GM12878 (cell line): Measurements from ENCODE around the gene SLC41A1. TPM values are rescaled to one million over a fixed set of nuclear protein-coding genes. Genes with fewer than 3 reads are reported as not detected.

Source experiments
- ATAC-seq: fragments of 200-7000 bp; cut with Tn5 transposase; 3 replicates; pipeline ENCODE4 v1.9.1; 2020; ENCODE audit warnings: mild to moderate bottlenecking, moderate library complexity
- BruUV-seq: library from RNA; stranded (reverse); fragments of 400-500 nt; replicated peaks from 2 replicates; lab custom pipeline; 2021; lab: Mats Ljungman, UMichigan
- CTCF ChIA-PET: fragments of 300-600 bp; sonication (Branson Sonifier 250); formaldehyde crosslinking; extraction: SDS; loops from one replicate; lab custom pipeline; 2021; ENCODE audit warnings: inconsistent platforms; lab: Yijun Ruan, JAX
- POLR2A ChIA-PET: fragments of 350-600 bp; formaldehyde crosslinking; extraction: SDS; loops from one replicate; lab custom pipeline; 2021; ENCODE audit warnings: inconsistent platforms; lab: Charles Lee
- RAD21 ChIA-PET: fragments of 300-600 bp; sonication (Branson Sonifier 250); formaldehyde crosslinking; loops from one replicate; lab custom pipeline; 2023; ENCODE audit warnings: antibody characterized with exemption; ENCODE audit not compliant: unreplicated experiment; lab: Charles Lee
- SMC1A ChIA-PET: fragments of 300-600 bp; sonication (Branson Sonifier 250); formaldehyde crosslinking; loops from one replicate; lab custom pipeline; 2023; ENCODE audit not compliant: unreplicated experiment, uncharacterized antibody; lab: Charles Lee
- DNase-seq: peaks from one replicate; pipeline ENCODE4 v3.0.0-alpha.2; 2011; ENCODE audit warnings: low read depth, low spot score
- FAIRE-seq: peaks from 3 replicates; lab custom pipeline; 2011; peaks lifted over from hg19 to GRCh38; lab: Jason Lieb, UNC
- H2AFZ ChIP-seq: 2 replicates; pipeline ENCODE4 v1.6.0; 2011; ENCODE audit warnings: low read depth, low read length, control low read depth; ENCODE audit not compliant: control insufficient read depth
- H3K27ac ChIP-seq: 2 replicates; pipeline ENCODE4 v1.5.1; 2011; ENCODE audit warnings: control low read depth; ENCODE audit not compliant: control insufficient read depth, insufficient read depth
- H3K27me3 ChIP-seq, 2 experiments: replicated peaks in 1 of 2; 2 replicates each; pipeline versions ENCODE4 v1.6.0 to v1.6.1; 2011; ENCODE audit warnings: low read length in 1 of 2; ENCODE audit not compliant: control insufficient read depth in 2 of 2, insufficient read depth in 2 of 2
- H3K36me3 ChIP-seq, 2 experiments: 2 replicates each; pipeline ENCODE4 v1.5.1; 2011; ENCODE audit warnings: low read length in 1 of 2; ENCODE audit not compliant: control insufficient read depth in 2 of 2, insufficient read depth in 2 of 2
- H3K4me1 ChIP-seq: 2 replicates; pipeline ENCODE4 v1.6.1; 2011; ENCODE audit warnings: mild to moderate bottlenecking, low read length, moderate library complexity, mixed read lengths; ENCODE audit not compliant: control insufficient read depth, insufficient read depth
- H3K4me2 ChIP-seq: 2 replicates; pipeline ENCODE4 v1.6.0; 2011; ENCODE audit warnings: control low read depth; ENCODE audit not compliant: control insufficient read depth, insufficient read depth
- H3K4me3 ChIP-seq: fragments of 200-600 bp; sonication (generic); 2 replicates; pipeline ENCODE4 v1.5.1; 2016
- H3K79me2 ChIP-seq: 2 replicates; pipeline ENCODE4 v1.6.0; 2011; ENCODE audit warnings: low read length; ENCODE audit not compliant: control insufficient read depth, insufficient read depth
- H3K9ac ChIP-seq: 2 replicates; pipeline ENCODE4 v1.8.0; 2011; ENCODE audit warnings: low read length, control low read depth, mixed read lengths; ENCODE audit not compliant: control insufficient read depth, insufficient read depth
- H3K9me3 ChIP-seq: replicated peaks from 3 replicates; pipeline ENCODE4 v1.5.1; 2011; ENCODE audit warnings: mild to moderate bottlenecking, low read length; ENCODE audit not compliant: control insufficient read depth, insufficient read depth
- H4K20me1 ChIP-seq: 2 replicates; pipeline ENCODE4 v1.6.0; 2011; ENCODE audit not compliant: control insufficient read depth, insufficient read depth
- FOXM1 ChIP-seq: IDR thresholded peaks from 2 replicates; pipeline ENCODE4 v1.6.1; 2012; ENCODE audit warnings: low read depth, mild to moderate bottlenecking, inconsistent platforms, low read length, moderate library complexity
- JUND ChIP-seq: IDR thresholded peaks from 2 replicates; pipeline ENCODE4 v1.6.1; 2012; ENCODE audit warnings: low read depth, mild to moderate bottlenecking, low read length, improper control_type of control experiment, moderate library complexity
- NBN ChIP-seq: fragments of 450-650 bp; IDR thresholded peaks from 2 replicates; pipeline ENCODE4 v1.6.1; 2016
- PAX8 ChIP-seq: fragments of 450-650 bp; IDR thresholded peaks from 2 replicates; pipeline ENCODE4 v1.6.1; 2017; ENCODE audit warnings: mild to moderate bottlenecking, moderate library complexity
- PML ChIP-seq: IDR thresholded peaks from 2 replicates; pipeline ENCODE4 v1.6.1; 2012; ENCODE audit warnings: low read length, inconsistent platforms
- RBBP5 ChIP-seq: fragments of 200-600 bp; sonication (generic); conservative IDR thresholded peaks from 2 replicates; pipeline ENCODE4 v1.6.1; 2016
- RFX5 ChIP-seq: IDR thresholded peaks from 2 replicates; pipeline ENCODE4 v1.6.1; 2011; ENCODE audit warnings: low read depth, low read length, improper control_type of control experiment
- SMARCA5 ChIP-seq: fragments of 450-650 bp; IDR thresholded peaks from 2 replicates; pipeline ENCODE4 v1.6.1; 2017; ENCODE audit warnings: mild to moderate bottlenecking
- SUPT20H ChIP-seq: IDR thresholded peaks from 2 replicates; pipeline ENCODE4 v1.6.1; 2011; ENCODE audit warnings: low read depth, mild to moderate bottlenecking, low read length, moderate library complexity, borderline replicate concordance; ENCODE audit not compliant: control insufficient read depth
- SUZ12 ChIP-seq: fragments of 200-600 bp; sonication (generic); IDR thresholded peaks from one replicate; pipeline ENCODE4 v1.6.1; 2018; ENCODE audit warnings: antibody characterized with exemption, mild to moderate bottlenecking; ENCODE audit not compliant: unreplicated experiment
- ZBED1 ChIP-seq: IDR thresholded peaks from 2 replicates; pipeline ENCODE4 v1.6.1; 2016; ENCODE audit warnings: borderline replicate concordance
- WGBS: methylation state at CpG from one replicate; pipeline ENCODE4 v1.1.6; 2016; ENCODE audit warnings: low lambda C conversion rate; ENCODE audit not compliant: insufficient replicate concordance, insufficient coverage; ENCODE audit errors: missing lambda C conversion rate; 5-methylcytosine and 5-hydroxymethylcytosine counted together
- in situ Hi-C: fragments of 300-500 bp; cut with MboI; formaldehyde crosslinking; loops from 9 replicates; pipeline ENCODE4 v1.14.3; 2018; ENCODE audit warnings: mixed read lengths
- intact Hi-C: fragments of 100-400 bp; cut with micrococcal nuclease; formaldehyde crosslinking; loops from one replicate; pipeline ENCODE4 v1.14.2; 2022; ENCODE audit not compliant: unreplicated experiment
- polyA plus RNA-seq, 11 experiments: library from polyadenylated mRNA; depleted of rRNA in 4 of 11; unstranded in 6 of 11; stranded (reverse) in 5 of 11; fragments of >200 nt; fragmentation: Nextera tagmentation in 4 of 11; fragmentation: Illumina TruSeq in 1 of 11; extraction: Ambion mirVana in 4 of 11; extraction: Trizol in 1 of 11; gene quantifications; 1 replicate in 1 of 11; 2 replicates in 10 of 11; pipeline versions ENCODE4 v1.2.1 to v1.2.3, GENCODE V29; 2011 to 2016; ENCODE audit warnings: inconsistent platforms in 2 of 11, missing spikeins in 2 of 11, low read depth in 1 of 11
- total RNA-seq, 4 experiments: library from RNA; depleted of rRNA in 3 of 4; stranded (reverse); fragments of >200 nt in 3 of 4; fragmentation: Illumina TruSeq in 1 of 4; extraction: Trizol in 1 of 4; gene quantifications; 2 replicates each; pipeline versions ENCODE4 v1.2.1 to v1.2.3, GENCODE V29; 2013 to 2021
- TF ChIP-seq, protein P1 (sequence below): fragments of 450-650 bp; IDR thresholded peaks from 2 replicates; pipeline ENCODE4 v1.6.1; 2018; ENCODE audit warnings: mild to moderate bottlenecking, low read depth, moderate library complexity; ENCODE audit not compliant: partially characterized antibody
- TF ChIP-seq, protein P2 (sequence below): fragments of 450-650 bp; IDR thresholded peaks from 2 replicates; pipeline ENCODE4 v1.6.1; 2016; ENCODE audit warnings: mild to moderate bottlenecking
- TF ChIP-seq, protein P3 (sequence below): IDR thresholded peaks from 2 replicates; pipeline ENCODE4 v1.6.1; 2011; ENCODE audit warnings: borderline replicate concordance, low read depth, mild to moderate bottlenecking, moderate library complexity, mixed read lengths, low read length; ENCODE audit not compliant: insufficient read depth; ENCODE audit errors: extremely low read length
- TF ChIP-seq, protein P4 (sequence below): IDR thresholded peaks from 2 replicates; pipeline ENCODE4 v1.6.1; 2012; ENCODE audit warnings: low read depth, low read length, improper control_type of control experiment

SLC41A1 gene
- total and polyA plus RNA-seq, 10 of the 15 experiments (the other 5 are each of a cell fraction or from before 2014, with no cell fraction given), result 0.13 to 11.3 (median 0.42) TPM

DNA sequence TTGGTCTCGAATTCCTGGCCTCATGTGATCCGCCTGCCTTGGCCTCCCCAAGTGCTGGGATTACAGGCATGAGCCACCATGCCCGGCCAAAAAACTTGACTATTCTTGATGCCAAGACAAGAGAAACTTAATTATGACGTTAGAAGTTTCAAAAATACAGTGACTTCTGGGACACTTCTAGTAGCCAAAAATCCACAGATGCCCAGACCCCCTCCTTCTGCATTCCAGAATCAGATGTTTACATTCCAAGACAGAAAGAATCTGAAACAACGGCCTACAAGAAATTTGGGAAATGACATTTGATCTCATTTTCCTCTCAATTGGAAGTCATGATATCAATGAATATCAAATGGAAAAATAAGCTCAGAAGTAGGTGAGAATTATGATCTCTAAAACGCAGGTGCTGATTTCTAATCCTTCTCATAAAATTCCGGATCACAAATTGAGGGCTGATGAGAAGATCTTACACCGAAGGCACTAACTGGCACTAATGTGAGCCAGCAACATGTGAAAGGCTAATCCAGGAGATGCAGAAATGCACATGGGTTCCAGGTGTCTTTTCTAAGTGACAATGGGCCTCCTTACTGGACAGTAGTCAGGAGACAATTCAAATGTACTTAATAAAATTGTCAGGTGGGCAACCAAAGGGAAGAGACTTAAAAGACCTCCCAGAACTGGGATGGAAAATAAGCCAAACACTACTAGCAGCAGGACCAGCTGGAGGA lies 43.2 kb downstream of the SLC41A1 start:
- no peak overlapping the region for H3K4me2 ChIP-seq
- peaks cover 7% of the 10 kb centered on the region for H3K79me2 ChIP-seq
- no peak overlapping the region for H3K9ac ChIP-seq
- H3K27me3 ChIP-seq, result no peaks in the 10 kb centered on the region
- no peaks in the 10 kb centered on the region for H3K9me3 ChIP-seq
- SMC1A ChIA-PET, result interaction anchor here (0.6 to 1.3 kb wide), 3 partner anchors 15 to 58 kb away, joined by 3 read pairs; no protein-coding TSS in a partner anchor
- no peak for DNase-seq
- in situ Hi-C loops (no loop called here), intact Hi-C loops (no loop called here)
- 85% methylated on average over 8 of the region's 8 CpGs for WGBS
- TF ChIP-seq, protein P1, sequence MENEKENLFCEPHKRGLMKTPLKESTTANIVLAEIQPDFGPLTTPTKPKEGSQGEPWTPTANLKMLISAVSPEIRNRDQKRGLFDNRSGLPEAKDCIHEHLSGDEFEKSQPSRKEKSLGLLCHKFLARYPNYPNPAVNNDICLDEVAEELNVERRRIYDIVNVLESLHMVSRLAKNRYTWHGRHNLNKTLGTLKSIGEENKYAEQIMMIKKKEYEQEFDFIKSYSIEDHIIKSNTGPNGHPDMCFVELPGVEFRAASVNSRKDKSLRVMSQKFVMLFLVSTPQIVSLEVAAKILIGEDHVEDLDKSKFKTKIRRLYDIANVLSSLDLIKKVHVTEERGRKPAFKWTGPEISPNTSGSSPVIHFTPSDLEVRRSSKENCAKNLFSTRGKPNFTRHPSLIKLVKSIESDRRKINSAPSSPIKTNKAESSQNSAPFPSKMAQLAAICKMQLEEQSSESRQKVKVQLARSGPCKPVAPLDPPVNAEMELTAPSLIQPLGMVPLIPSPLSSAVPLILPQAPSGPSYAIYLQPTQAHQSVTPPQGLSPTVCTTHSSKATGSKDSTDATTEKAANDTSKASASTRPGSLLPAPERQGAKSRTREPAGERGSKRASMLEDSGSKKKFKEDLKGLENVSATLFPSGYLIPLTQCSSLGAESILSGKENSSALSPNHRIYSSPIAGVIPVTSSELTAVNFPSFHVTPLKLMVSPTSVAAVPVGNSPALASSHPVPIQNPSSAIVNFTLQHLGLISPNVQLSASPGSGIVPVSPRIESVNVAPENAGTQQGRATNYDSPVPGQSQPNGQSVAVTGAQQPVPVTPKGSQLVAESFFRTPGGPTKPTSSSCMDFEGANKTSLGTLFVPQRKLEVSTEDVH, result no peak
- TF ChIP-seq ZBED1 (no peak), NBN (no peak), JUND (no peak), SUPT20H (no peak), SUZ12 (no peak), RBBP5 (no peak), PAX8 (no peak), FOXM1 (no peak), PML (no peak), SMARCA5 (no peak), RFX5 (no peak)
- TF ChIP-seq, protein P2, sequence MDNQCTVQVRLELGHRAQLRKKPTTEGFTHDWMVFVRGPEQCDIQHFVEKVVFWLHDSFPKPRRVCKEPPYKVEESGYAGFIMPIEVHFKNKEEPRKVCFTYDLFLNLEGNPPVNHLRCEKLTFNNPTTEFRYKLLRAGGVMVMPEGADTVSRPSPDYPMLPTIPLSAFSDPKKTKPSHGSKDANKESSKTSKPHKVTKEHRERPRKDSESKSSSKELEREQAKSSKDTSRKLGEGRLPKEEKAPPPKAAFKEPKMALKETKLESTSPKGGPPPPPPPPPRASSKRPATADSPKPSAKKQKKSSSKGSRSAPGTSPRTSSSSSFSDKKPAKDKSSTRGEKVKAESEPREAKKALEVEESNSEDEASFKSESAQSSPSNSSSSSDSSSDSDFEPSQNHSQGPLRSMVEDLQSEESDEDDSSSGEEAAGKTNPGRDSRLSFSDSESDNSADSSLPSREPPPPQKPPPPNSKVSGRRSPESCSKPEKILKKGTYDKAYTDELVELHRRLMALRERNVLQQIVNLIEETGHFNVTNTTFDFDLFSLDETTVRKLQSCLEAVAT, result no peak
- TF ChIP-seq, protein P3, sequence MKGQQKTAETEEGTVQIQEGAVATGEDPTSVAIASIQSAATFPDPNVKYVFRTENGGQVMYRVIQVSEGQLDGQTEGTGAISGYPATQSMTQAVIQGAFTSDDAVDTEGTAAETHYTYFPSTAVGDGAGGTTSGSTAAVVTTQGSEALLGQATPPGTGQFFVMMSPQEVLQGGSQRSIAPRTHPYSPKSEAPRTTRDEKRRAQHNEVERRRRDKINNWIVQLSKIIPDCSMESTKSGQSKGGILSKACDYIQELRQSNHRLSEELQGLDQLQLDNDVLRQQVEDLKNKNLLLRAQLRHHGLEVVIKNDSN, result no peak
- TF ChIP-seq, protein P4, sequence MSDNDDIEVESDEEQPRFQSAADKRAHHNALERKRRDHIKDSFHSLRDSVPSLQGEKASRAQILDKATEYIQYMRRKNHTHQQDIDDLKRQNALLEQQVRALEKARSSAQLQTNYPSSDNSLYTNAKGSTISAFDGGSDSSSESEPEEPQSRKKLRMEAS, result no peak
- peaks cover 7% of the 10 kb centered on the region; the same call in 1 of the 2 replicates for H3K4me1 ChIP-seq
- ATAC-seq, result no peak
- RAD21 ChIA-PET, result no interaction called here
- FAIRE-seq, result no peak
- no peaks in the 10 kb centered on the region for H4K20me1 ChIP-seq
- H3K36me3 ChIP-seq, result no peaks in the 10 kb centered on the region; a peak in 1 of 4 replicates
- H3K27ac ChIP-seq, result no peak overlapping the region
- POLR2A ChIA-PET, result interaction anchor here (0.8 to 1.2 kb wide), 2 partner anchors 9 to 100 kb away, joined by 3 read pairs; no protein-coding TSS in a partner anchor
- BruUV-seq, result no TSS peak
- H3K4me3 ChIP-seq, result no peak overlapping the region
- CTCF ChIA-PET, result interaction anchor here (0.6 to 2.0 kb wide), 3 partner anchors 15 to 112 kb away, joined by 4 to 5 read pairs (median 5); no protein-coding TSS in a partner anchor
- H2AFZ ChIP-seq, result no peak overlapping the region
